Measurements from ENCODE around the gene PIGW. TPM values are rescaled to one million over a fixed set of nuclear protein-coding genes. Genes with fewer than 3 reads are reported as not detected.

PIGW gene
- total and polyA plus RNA-seq, 9 of the 15 experiments (the other 6 are each of a cell fraction or from before 2014, with no cell fraction given), result 9.5 to 33.9 (median 21.2) TPM

DNA sequence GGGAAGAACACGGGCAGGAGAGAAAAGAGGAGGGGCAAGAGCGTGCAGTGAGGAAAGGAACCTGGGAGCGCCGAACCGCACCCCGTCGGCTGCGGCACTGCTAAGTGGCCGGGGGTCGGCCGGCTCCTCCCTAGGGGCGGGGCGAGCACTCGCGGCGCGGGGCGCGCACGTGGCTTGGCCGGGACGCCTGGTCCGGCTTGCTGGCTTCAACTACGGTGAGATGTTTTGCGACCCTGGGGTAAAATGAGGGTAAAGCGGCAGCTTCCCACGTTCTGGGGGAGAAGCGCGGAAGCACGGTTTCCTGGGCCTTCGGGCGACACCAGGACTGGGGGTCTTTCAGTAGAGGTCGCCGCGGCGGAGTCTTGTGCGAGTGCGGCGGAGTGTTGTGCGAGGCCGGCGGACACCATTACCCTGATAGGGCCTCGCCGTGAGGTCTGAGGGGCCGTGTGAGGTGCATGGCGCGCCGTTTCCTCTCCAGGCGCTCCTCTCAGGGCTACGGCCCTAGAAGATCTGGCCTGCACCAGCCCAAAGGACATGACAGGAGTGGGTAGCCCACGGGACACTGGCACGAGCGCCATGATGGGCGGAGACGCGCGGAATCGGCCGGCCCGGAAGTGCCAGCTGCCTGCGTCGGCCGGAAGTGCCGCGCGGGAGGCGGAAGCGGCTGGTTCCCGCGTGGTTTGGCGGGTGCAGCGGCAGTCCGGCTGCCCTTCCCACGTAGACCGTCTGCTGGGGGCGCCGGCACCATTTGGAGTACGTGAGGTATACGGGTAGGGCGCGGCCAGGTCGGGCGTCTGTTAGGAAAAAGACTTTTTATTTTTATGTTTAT lies at the start of gene PIGW, which contains the start of gene MYO19 (continued):
- TF ChIP-seq, protein P1, sequence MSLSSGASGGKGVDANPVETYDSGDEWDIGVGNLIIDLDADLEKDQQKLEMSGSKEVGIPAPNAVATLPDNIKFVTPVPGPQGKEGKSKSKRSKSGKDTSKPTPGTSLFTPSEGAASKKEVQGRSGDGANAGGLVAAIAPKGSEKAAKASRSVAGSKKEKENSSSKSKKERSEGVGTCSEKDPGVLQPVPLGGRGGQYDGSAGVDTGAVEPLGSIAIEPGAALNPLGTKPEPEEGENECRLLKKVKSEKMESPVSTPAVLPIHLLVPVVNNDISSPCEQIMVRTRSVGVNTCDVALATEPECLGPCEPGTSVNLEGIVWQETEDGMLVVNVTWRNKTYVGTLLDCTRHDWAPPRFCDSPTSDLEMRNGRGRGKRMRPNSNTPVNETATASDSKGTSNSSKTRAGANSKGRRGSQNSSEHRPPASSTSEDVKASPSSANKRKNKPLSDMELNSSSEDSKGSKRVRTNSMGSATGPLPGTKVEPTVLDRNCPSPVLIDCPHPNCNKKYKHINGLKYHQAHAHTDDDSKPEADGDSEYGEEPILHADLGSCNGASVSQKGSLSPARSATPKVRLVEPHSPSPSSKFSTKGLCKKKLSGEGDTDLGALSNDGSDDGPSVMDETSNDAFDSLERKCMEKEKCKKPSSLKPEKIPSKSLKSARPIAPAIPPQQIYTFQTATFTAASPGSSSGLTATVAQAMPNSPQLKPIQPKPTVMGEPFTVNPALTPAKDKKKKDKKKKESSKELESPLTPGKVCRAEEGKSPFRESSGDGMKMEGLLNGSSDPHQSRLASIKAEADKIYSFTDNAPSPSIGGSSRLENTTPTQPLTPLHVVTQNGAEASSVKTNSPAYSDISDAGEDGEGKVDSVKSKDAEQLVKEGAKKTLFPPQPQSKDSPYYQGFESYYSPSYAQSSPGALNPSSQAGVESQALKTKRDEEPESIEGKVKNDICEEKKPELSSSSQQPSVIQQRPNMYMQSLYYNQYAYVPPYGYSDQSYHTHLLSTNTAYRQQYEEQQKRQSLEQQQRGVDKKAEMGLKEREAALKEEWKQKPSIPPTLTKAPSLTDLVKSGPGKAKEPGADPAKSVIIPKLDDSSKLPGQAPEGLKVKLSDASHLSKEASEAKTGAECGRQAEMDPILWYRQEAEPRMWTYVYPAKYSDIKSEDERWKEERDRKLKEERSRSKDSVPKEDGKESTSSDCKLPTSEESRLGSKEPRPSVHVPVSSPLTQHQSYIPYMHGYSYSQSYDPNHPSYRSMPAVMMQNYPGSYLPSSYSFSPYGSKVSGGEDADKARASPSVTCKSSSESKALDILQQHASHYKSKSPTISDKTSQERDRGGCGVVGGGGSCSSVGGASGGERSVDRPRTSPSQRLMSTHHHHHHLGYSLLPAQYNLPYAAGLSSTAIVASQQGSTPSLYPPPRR (CRISPR knock-in tag; IDR thresholded peaks at IDR 0.05; ENCODE audit: borderline replicate concordance), result no peak
- no peak for TF ChIP-seq ZNF644 (tag; IDR thresholded peaks at IDR 0.05; ENCODE audit: low read depth)
- TF ChIP-seq, protein P2, sequence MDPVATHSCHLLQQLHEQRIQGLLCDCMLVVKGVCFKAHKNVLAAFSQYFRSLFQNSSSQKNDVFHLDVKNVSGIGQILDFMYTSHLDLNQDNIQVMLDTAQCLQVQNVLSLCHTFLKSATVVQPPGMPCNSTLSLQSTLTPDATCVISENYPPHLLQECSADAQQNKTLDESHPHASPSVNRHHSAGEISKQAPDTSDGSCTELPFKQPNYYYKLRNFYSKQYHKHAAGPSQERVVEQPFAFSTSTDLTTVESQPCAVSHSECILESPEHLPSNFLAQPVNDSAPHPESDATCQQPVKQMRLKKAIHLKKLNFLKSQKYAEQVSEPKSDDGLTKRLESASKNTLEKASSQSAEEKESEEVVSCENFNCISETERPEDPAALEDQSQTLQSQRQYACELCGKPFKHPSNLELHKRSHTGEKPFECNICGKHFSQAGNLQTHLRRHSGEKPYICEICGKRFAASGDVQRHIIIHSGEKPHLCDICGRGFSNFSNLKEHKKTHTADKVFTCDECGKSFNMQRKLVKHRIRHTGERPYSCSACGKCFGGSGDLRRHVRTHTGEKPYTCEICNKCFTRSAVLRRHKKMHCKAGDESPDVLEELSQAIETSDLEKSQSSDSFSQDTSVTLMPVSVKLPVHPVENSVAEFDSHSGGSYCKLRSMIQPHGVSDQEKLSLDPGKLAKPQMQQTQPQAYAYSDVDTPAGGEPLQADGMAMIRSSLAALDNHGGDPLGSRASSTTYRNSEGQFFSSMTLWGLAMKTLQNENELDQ (CRISPR knock-in tag; IDR thresholded peaks at IDR 0.05; ENCODE audit: borderline replicate concordance), result no peak
- peak; percentile 52; the same call in 1 of the 2 replicates for TF ChIP-seq CC2D1A (IDR thresholded peaks at IDR 0.05)
- TF ChIP-seq, protein P3, sequence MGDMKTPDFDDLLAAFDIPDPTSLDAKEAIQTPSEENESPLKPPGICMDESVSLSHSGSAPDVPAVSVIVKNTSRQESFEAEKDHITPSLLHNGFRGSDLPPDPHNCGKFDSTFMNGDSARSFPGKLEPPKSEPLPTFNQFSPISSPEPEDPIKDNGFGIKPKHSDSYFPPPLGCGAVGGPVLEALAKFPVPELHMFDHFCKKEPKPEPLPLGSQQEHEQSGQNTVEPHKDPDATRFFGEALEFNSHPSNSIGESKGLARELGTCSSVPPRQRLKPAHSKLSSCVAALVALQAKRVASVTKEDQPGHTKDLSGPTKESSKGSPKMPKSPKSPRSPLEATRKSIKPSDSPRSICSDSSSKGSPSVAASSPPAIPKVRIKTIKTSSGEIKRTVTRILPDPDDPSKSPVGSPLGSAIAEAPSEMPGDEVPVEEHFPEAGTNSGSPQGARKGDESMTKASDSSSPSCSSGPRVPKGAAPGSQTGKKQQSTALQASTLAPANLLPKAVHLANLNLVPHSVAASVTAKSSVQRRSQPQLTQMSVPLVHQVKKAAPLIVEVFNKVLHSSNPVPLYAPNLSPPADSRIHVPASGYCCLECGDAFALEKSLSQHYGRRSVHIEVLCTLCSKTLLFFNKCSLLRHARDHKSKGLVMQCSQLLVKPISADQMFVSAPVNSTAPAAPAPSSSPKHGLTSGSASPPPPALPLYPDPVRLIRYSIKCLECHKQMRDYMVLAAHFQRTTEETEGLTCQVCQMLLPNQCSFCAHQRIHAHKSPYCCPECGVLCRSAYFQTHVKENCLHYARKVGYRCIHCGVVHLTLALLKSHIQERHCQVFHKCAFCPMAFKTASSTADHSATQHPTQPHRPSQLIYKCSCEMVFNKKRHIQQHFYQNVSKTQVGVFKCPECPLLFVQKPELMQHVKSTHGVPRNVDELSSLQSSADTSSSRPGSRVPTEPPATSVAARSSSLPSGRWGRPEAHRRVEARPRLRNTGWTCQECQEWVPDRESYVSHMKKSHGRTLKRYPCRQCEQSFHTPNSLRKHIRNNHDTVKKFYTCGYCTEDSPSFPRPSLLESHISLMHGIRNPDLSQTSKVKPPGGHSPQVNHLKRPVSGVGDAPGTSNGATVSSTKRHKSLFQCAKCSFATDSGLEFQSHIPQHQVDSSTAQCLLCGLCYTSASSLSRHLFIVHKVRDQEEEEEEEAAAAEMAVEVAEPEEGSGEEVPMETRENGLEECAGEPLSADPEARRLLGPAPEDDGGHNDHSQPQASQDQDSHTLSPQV (IDR thresholded peaks at IDR 0.05), result peak; percentile 62
- TF ChIP-seq CREBBP (IDR thresholded peaks at IDR 0.05; ENCODE audit: low read depth, low read length), result no peak
- no peak for TF ChIP-seq CEBPB (tag; IDR thresholded peaks at IDR 0.05)
- TF ChIP-seq TAF15 (IDR thresholded peaks at IDR 0.05; ENCODE audit: low read depth, low read length), result no peak
